ENCODE measurements around the gene NCAM1.

- TF ChIP-seq PBX3 (CRISPR knock-in tag; IDR thresholded peaks at IDR 0.05) (no peak), ZNF747 (tag by site-specific recombination; IDR thresholded peaks at IDR 0.05) (no peak), ZNF394 (tag by site-specific recombination; IDR thresholded peaks at IDR 0.05; ENCODE audit: borderline replicate concordance) (no peak), ZIC2 (tag by site-specific recombination; IDR thresholded peaks at IDR 0.05) (no peak), CTCF (tag by site-specific recombination; IDR thresholded peaks at IDR 0.05) (no peak), ZNF670 (tag by site-specific recombination; IDR thresholded peaks at IDR 0.05; ENCODE audit: low read depth) (no peak)
Observed at GRCh38 chr11:113103932-113104690, 142.9 kb downstream of the NCAM1 start.

Measured in HEK293 (cell line).